ENCODE results near the gene CNTRL.

The CNTRL gene

GRCh38 chr9:121179930-121180681 is 105.4 kb downstream of the CNTRL start:
- no peak for DNase-seq (ENCODE audit: low spot score)

DNA sequence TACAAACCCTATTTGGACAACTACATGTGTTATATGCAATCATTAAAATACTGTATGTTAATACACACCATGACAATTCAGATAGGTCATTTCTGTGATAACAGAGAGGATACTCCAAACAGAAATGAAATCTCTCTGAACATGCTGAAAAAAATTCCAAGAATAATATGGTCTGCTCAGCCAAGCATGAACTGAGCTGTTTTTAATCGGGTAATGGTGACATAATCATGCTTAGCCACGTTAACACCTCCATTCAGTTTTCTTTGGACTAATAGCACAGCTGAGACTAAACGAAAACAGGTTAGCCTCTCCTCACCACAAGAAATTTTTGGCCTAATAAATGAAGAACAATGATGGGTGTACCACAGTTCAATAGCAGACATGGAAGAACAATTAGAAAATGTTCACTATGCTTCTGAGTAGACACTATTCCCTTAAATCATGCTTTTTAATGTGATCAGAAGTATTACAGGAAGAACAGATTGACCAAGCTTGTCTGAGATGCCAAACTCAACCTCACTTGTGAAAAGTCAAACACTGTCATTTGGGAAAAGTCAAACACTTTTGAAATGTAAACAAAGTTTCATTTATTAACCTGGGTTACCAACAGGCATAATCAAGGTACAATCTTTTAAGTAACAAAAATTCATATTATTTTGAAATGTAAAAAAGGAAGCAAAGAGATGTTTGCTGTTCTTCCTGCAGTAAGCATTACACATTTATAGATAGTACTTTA is 107.5 kb downstream of the CNTRL start:
- no peak for DNase-seq (ENCODE audit: low spot score)

DNA sequence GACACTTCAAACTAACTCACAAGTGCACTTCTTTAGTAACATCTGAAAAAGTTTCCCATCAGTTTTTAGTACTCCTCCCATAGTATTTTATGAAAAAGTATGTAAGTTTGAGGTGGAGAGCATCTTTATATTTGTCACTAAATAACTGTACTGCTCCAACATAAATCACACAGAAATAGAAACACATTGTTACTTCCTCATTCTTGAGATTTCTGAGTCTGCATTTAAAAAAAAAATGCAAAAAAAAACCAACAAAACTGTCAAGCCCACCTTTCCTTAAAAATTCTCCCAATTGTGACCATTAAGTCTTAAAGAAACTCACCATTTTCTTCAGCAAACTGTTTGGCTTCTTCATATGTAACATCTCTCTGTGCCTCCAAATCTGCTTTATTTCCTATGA is 108.2 kb downstream of the CNTRL start:
- DNase-seq (ENCODE audit: low spot score): no peak

DNA sequence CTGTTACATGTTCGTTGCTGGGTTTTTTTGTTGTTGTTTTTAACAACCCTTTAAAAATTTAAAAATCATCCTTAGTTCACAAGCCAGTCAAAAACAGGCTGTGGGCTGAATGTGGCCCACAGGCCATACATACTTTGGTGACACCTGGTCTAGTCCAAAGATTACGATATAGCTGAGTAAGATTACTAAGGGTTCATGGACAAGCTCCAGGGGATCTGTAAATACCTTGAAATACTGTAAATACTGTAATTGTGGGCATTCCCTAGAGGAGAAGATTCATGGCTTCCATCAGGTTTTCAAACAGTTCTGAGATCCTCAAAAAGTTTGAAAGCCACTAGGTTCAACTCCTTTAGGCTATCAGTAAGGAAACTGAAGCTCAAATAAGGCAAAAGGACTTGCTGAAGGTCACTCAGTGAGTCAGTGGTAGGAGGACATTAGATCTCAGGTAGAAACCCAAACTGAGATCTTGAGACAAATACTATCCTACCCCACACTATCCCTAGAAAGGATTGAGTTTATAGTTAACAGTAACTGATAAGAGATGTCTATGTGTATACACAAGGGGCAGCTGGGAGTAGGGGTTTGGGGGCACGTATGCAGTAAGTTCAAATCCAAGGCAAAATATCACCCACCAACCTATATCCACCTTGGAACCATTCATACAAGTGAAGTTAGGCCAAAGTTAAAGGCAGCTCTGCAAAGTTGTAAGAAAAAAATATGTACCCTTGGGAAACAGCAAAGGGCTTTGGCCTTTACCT is 109.1 kb downstream of the CNTRL start:
- DNase-seq (ENCODE audit: low spot score): no peak

- DNase-seq (ENCODE audit: low spot score): no peak
Observed at GRCh38 chr9:121184463-121184862, 109.7 kb downstream of the CNTRL start.

DNA sequence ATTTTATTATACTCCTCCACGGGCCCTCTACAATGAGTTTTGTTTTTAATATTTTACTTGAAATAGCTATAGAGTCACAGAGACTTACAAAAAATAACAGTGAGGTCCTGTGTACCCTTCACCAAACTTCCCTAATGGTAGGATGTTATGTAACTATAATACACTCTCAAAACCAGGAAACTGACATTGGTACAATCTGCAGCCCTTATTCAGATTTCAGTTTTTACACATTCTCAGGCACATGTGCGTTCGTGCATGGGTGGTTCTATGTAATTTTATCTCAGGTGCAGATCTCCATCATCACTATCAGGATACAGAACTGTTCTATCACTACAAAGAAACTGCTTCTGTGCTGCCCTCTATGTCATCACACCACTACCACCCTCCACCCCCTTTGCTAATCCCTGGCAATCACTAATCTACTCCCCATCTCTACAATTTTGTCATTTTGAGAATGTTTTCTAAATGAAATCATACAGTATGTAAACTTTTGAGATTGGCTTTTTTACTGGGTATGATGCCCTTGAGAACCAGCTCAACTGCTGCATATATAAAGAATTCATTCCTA is 110.5 kb downstream of the CNTRL start:
- DNase-seq (ENCODE audit: low spot score): no peak

DNA sequence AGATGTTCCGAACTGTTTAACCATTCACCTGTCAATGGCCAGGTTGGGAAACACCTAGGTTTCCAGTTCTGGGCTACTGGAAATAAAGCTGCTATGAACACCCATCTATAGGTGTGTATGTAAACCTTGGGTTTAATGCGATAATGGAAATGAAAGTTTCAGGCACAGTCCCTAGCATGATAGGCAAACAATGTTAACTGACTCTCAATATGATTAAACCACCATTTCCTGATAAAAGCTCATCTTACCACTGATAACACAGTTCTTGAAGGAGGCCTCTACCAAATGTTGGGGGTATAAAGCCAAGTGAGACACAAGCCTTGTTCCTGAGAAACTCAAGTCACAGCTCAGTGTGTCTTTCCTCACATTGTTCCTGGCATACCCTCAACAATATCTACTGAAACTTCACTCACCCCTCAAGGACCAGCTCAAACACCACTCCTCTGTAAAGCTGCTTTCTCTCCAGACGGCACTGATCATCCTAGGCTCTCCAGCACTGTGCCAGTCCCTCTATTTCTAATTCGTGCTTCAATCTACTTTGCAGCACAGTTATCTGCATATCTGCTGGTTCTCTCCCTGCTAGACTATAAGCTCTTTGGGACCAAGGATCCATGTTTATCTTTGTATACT is 111.1 kb downstream of the CNTRL start:
- no peak for DNase-seq (ENCODE audit: low spot score)

GRCh38 chr9:121187636-121188305 is 113.0 kb downstream of the CNTRL start:
- no peak for DNase-seq (ENCODE audit: low spot score)

DNA sequence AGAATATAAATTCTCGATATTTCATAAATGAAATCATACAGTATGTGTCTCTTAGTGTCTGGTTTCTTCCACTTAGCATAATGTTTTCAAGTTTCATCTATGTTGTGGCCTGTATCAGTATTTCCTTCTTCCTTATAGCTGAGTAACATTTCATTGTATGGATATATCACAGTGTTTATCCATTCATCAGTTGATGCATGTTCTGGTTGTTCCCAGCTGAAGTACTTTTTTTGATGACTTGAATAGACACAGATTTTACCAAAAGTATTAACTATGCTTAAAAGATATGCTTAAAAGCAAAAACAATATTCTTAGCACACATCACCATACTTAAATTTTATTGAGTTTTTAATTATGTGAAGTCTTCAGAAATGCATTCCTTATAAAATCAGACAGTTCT is 114.3 kb downstream of the CNTRL start:
- DNase-seq (ENCODE audit: low spot score): no peak

DNA sequence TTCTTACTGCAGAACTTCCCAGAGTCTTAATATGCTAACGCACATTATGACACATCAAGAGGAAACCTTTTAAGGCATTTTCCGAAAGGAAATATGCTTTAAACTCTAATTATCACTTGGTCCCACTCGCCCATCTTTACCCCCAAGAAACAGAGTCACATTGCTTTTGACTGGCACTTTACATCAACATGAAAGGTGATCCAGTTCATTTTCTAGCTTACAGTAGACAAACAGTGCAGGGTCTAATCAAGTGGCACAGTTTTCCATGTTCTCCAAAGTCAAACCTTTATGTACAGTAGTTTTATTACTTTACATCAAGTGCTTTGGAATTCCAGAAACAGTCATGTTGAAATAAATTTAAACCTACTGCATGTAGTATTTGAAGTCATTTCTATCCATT is 114.9 kb downstream of the CNTRL start:
- DNase-seq (ENCODE audit: low spot score): no peak

GRCh38 chr9:121191235-121191634 is 116.5 kb downstream of the CNTRL start:
- no peak for DNase-seq (ENCODE audit: low spot score)

GRCh38 chr9:121192518-121192917 is 117.8 kb downstream of the CNTRL start:
- no peak for DNase-seq (ENCODE audit: low spot score)

DNA sequence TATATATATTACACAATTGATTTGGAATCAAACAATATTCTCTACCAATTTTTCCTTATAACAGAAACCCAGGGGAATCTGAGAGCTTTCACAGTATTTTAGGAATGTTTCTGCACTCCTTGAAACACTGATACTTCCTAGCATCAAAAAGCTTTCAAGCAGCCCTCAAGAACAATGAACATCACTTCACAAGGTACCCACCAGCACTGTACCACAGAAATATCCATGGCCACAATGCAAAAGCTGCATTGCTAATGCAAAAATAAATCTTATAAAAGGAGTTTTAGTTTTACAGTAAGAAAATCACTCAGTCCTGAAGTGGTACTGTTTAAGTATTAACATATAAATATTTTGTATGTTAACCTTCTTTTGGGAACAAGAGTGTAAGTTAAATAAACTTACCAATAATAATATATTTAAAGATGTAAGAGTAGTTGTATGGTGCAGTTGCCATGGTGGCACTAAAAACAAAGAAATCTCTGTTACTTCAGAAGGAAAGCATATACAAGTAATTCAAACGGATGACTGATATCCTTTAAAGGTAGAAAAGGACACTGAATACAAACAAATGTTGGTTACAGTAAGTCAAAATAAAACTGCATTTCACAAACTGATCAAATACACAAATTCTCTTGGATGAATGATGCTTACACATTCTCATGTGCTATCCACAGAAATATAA is 118.3 kb downstream of the CNTRL start:
- DNase-seq (ENCODE audit: low spot score): no peak

DNA sequence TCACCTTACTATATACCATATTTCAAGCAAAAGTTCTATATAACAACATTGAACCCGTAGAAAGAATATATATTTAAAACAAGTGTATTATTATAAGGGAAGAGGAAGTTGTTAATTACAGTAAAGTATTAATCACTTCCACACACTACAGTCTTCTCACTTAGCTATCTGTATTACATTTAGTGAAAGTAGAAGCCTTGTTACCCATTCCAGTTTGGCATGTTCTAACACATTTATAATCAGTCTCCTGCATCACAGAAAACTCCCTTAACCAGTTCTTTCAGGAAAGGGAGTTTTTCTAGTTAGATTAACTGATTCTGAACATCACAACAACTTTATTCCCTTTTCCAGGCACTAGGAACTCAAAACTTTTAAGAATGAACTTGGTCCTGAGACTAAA is 120.0 kb downstream of the CNTRL start:
- no peak for DNase-seq (ENCODE audit: low spot score)

GRCh38 chr9:121196389-121196788 is 121.6 kb downstream of the CNTRL start:
- DNase-seq (ENCODE audit: low spot score): no peak

DNA sequence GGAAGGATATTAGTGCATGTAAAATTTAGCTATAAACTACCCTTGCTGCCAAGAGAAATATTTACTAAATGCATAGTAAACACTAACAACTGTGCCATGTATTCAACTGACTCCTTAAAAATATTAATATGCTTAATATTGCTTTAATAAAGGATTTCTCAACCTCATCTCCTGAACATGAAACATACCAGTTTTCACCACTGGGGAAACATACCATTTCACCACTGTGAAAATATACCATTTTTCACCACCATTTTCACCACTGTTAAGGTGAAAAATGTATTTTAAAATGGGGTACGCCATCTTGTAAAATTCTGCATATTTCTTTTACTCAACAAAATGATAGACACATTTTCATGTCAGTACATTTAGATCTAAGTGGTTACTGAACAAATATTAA is 122.4 kb downstream of the CNTRL start:
- no peak for DNase-seq (ENCODE audit: low spot score)

DNA sequence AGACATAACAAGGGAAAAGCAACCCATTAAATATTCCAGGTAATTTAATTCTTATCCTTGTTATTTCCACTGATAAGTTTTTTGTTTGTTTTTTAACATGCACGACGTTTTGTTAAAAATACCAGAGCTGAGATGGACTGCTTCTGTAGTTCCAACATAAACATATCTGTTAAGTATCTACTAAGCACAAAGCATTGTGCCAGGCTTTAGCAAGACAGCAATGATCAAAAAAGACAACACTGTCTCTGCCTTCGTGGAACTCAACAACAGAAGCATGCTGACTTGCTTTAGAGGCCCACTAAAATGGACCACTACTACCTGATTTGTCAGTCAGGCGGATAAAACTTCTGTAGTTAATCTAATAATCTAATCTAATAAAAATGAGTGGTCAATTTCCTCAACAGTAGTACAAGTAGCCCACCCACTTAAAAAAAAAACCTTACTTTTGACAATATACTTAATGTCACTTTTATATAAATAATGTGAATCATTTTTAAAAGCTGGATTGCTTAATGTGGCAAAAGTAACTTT is 123.8 kb downstream of the CNTRL start:
- DNase-seq (ENCODE audit: low spot score): no peak

GRCh38 chr9:121199921-121200320 is 125.2 kb downstream of the CNTRL start:
- DNase-seq (ENCODE audit: low spot score): no peak

GRCh38 chr9:121200356-121200755 is 125.6 kb downstream of the CNTRL start:
- DNase-seq (ENCODE audit: low spot score): no peak

- peak; percentile 32 for DNase-seq (ENCODE audit: low spot score)
Observed at GRCh38 chr9:121201045-121201737, 126.4 kb downstream of the CNTRL start.
